HG02870 (cell line): ENCODE data around the gene STRC.
"Not testable (repeated sequence)": the region's sequence is repeated elsewhere in the genome, so short reads cannot be mapped to it uniquely, and the experiment has no call there.

Experiments
- ATAC-seq: cut with Tn5 transposase; IDR thresholded peaks from one replicate; pipeline ENCODE4 v1.9.1; 2021; ENCODE audit warnings: mild to moderate bottlenecking, moderate library complexity; ENCODE audit not compliant: unreplicated experiment

STRC gene

GRCh38 chr15:43618700-43619099, at the start of gene STRC:
Gene STRC (minus strand): TSS chr15:43618800. CDS start chr15:43618722, 78 bp downstream.
- ATAC-seq = not testable (repeated sequence)

GRCh38 chr15:43666177-43666576, 47.6 kb upstream of the STRC start:
- ATAC-seq = not testable (repeated sequence)

GRCh38 chr15:43663333-43663732, 44.7 kb upstream of the STRC start:
- not testable (repeated sequence) for ATAC-seq

DNA sequence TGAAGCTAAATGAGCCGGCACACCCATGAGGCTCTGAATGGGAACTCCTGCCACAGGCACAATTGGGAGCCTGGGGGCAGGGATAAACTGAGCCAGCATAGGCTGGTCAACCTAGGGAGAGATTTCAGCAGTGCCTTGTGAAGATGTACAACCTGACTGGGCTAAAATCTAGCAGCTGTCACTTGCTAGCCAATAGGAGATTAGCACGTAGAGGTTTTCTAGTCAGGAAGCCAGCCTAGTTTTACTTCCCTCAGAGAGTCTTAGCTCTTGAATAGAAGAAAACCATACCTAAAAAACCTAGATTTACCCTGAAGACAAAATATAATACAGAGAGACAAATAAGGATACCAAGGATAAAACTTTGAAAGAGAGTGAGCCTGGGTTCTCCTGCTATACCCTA, 43.7 kb upstream of the STRC start:
- ATAC-seq = not testable (repeated sequence)

- not testable (repeated sequence) for ATAC-seq
These were observed 41.1 kb upstream of the STRC start for GRCh38 chr15:43659727-43660126.

GRCh38 chr15:43649430-43649926, 30.9 kb upstream of the STRC start:
- ATAC-seq = not testable (repeated sequence)

- no peak for ATAC-seq
These were observed 30.2 kb upstream of the STRC start, which contains the start of gene CATSPER2 for GRCh38 chr15:43648649-43649429. Gene CATSPER2 (minus strand): TSS chr15:43648844. CDS start chr15:43648061, 783 bp downstream.

- ATAC-seq = not testable (repeated sequence)
These were observed 20.0 kb upstream of the STRC start for GRCh38 chr15:43638464-43639204.

- not testable (repeated sequence) for ATAC-seq
These were observed 8.3 kb upstream of the STRC start for GRCh38 chr15:43626937-43627336.

- ATAC-seq = no peak
These were observed 6.5 kb upstream of the STRC start for GRCh38 chr15:43625106-43625505.

DNA sequence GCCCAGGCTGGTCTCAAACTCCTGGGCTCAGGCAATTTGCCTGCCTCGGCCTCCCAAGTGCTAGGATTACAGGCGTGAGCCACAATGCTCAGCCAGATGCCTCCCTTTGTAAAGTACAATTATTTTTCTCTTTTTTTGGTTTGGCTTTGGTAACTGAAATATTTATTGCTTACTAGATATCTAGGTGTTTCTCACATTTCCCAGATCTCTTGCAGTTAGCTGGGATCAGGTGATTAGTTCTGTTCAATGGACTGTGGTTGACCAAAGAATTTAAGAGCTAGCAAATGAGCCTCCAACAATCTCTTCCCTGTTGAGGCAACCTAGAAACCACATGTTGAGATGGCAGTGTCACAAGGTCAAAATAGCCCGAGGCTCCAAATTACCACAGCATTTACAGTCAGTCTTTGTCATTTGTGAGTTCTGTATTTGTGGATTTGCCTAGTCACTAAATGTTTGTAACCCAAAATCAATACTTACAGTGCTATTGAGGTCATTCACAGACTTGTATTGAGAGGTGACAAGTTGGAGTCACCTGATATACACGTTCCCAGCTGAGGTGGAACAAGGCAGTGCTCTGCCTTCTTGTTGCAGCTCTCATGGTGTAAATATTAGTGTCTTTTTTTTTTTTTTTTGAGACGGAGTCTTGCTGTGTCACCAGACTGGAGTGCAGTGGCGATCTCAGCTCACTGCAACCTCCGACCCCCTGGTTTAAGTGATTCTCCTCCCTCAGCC, 3.6 kb upstream of the STRC start:
- ATAC-seq = not testable (repeated sequence)

DNA sequence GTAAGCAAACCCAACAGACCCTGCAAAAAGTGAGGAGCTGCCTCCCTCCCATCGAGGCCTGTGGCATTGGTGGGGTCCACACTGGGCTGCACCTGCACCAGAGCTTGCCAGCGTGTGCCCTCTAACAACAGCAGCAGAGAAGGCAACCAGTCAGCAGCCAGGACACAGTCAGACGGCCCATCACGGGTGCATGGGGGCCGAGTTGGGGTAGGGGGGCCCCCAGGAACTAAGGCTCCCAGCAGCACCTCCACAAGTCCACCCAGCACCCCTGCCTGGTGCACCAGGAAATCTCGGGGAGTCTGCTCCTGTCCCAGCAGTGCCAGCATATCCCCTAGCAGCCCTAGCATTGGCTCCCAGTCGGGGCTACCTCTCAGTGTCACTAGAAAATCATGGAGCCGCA, 850 bp downstream of the STRC start:
- ATAC-seq = not testable (repeated sequence)

- ATAC-seq = not testable (repeated sequence)
These were observed 16.4 kb downstream of the STRC start for GRCh38 chr15:43602233-43602632.

DNA sequence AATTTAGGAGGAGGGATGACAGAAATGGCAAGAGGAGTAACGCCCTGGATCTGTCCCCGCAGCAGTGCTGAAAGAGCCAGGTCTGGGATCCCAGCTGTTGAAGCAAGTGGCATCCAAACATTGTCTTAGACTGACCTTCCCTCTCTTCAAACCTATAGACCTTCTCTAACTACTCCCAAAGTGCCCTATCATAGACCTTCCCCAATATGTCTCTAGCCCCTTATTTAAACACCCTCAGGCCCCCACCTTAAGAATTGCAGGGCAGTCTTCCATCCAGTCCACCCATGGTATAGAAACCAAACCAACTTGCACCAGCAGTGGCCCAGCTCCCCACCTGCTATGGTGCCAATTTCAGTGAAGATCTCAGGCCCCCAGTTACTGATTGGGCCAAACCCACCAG, 18.4 kb downstream of the STRC start:
- ATAC-seq = not testable (repeated sequence)

- not testable (repeated sequence) for ATAC-seq
These were observed 19.5 kb downstream of the STRC start for GRCh38 chr15:43599131-43599530.

DNA sequence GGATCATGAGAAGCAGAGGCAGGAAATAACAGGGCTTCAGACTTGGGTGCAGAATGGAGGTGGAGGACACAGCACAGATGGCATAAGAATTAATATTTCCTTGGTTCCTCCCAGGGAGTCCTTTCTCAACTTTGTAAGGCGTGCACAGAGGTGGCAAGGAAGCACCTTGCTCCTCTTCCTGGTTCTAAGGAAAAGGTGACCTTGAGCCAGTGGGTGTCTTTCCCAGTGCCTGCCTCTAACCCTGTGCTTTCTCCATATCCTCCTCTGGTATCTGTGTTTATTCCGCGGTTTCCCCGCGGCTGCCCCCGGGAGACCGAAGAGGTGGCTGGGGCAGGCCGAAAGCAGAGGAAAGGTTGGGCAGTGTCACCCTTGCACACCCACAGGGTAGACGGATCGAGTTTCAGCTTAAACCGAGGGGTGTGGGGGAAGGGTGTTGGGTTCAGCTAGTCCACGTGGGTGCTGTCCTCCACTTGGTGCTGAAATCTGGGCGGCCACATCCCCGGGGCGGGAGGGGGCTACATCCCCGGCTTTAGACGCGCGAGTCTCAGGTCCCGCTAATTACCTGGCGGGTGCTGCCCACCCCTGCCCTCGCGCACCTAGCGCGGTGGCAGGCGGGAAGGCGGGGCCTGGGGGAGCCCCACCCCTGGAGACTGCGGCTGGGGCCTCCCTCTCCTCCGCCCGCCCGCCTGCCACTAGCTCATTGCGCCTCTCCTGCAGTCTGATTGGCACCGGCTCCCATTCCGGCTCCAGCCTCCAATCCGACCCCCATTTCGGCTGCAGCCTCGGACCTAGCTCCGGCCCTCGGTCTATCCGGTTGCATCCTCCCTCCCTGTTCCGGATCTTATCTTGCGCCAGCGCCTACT, 25.0 kb downstream of the STRC start, which contains the start of gene CKMT1B:
TSS of gene CKMT1B (plus strand) at position 700 of the 863 bp plus-strand sequence. CDS start 192 bp downstream, outside the sequence.
- not testable (repeated sequence) for ATAC-seq

DNA sequence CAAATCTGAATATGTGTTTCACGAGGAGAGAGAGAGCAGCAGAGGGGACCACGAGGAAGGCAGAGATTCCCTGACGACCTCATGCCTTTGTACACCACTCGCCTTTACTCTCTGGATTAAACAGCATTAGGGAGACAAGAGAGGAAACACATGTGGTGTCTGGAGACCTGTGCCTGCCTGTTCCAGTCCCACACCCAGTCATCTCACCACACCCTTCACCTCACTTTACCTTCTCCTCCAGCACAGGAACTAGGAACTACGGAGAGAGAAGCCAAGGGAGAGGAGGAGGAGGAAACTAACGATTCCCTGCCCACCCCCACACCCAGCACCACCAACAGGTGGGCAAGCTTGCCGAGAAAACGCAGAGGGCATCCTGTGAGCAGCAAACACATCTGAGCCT, 25.8 kb downstream of the STRC start:
- ATAC-seq = not testable (repeated sequence)

- peak; percentile 96 for ATAC-seq
These were observed 28.7 kb downstream of the STRC start, which contains the start of gene PPIP5K1 for GRCh38 chr15:43589778-43590466. Gene PPIP5K1 (minus strand): TSS chr15:43590208. CDS start chr15:43584504, 5,704 bp downstream.

- not testable (repeated sequence) for ATAC-seq
These were observed 44.0 kb downstream of the STRC start for GRCh38 chr15:43574607-43575006.
